RPMI7951 (cell line): ENCODE measurements around the gene PARVG. TPM values are rescaled to one million over a fixed set of nuclear protein-coding genes. Genes with fewer than 3 reads are reported as not detected.

ENCODE experiments used
- DNase-seq: peaks from one replicate; pipeline ENCODE4 v3.0.0-alpha.2; 2012; ENCODE audit warnings: low read depth
- total RNA-seq: library from RNA; depleted of rRNA; stranded (reverse); fragments of >200 nt; shearing (Covaris generic); gene quantifications from 2 replicates; pipeline ENCODE4 v1.2.3, GENCODE V29; 2014; rRNA removed

Gene PARVG, protein sequence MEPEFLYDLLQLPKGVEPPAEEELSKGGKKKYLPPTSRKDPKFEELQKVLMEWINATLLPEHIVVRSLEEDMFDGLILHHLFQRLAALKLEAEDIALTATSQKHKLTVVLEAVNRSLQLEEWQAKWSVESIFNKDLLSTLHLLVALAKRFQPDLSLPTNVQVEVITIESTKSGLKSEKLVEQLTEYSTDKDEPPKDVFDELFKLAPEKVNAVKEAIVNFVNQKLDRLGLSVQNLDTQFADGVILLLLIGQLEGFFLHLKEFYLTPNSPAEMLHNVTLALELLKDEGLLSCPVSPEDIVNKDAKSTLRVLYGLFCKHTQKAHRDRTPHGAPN
- 0.48 and 0.78 TPM in 2 replicates for total RNA-seq

DNA sequence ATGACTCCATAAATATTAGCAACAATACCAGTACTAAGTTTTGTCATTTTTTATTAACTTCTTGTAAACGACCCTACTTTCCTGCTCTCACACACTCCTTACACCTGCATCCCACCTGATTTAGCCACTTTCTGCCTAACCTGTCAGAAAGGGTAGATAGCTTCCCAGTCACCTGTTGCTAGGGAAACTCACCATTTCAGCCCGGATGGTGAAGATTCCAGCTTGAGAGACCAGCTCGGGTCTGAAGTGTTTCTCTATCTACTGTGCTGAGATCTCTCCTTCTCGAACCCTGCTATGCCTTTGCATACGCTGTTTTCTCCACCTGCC lies at the start of gene PARVG:
Gene PARVG (plus strand): TSS at position 220 of the 327 bp plus-strand sequence. CDS start 2,405 bp downstream, outside the sequence.
- no peak for DNase-seq

- no peak for DNase-seq
Observed at GRCh38 chr22:44131412-44131811, 49.3 kb upstream of the PARVG start.

- DNase-seq, result no peak
Observed at GRCh38 chr22:44131989-44132685, 48.6 kb upstream of the PARVG start.

DNA sequence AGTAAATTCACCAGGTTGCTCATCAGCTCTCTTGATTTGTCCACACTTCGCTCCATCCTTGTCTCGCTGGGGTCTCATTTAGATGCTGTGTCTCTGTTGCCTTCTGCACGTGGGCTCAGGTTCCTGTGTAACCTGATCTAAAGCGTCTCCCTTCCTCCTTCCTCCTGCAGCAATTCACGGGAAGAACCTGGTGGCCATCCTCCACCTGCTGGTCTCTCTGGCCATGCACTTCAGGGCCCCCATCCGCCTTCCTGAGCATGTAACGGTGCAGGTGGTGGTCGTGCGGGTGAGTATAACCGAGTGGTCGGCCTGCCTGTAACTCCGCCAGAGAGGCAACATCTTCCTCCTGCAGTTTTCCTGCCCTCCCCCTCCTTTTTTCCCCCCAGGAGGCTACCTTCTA lies 48.0 kb upstream of the PARVG start:
- DNase-seq, result no peak

DNA sequence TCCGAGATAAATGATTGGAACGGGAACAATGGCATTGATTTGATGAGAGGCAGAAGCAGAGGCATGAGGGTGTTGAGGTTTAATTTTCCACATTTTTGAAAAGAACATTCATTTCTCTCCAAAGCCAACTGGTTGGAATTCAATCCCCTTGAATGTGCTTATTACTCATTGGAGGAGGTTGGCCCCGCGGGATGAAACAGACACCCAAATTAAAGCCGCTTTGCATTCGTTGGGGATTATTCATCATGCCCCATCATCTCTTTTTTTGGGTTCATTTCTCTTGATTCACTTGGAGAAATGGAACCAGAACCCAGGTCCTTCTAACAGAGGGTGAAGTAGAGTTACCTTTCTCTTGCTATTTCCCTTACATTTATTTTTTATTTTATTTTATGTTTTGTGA lies 47.6 kb upstream of the PARVG start:
- DNase-seq, result no peak

DNA sequence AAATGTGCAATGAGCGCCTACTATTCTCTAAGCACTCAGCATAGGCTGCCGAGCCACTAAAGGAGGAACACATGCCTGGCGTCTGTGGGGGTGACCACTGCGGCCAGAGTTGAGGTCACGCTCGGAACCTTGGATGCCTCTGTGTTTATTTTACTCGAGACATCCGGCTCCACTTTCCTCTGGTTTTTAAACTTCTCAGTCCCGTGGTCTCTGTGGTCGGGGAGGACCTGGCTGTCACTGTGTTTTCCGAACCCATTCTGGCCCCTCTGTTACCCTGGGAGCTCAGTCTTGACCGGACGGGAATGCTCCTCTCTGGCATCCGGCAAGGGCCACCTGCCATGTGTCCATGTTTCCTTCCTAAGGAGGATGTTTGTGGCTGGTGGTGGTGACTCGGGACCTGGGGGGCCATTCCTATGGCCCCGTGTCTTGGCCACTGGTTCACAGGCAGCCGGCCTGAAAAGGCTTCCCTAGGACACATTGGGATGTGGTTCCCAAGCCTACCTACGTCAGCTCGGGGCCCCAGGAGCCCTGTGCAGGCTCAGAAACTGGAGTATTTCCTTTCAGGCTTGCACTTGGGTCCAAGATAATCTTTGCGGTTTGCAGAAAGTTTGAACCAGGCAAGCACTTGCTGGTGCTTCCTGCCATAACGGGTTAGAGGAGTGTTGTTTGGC lies 46.7 kb upstream of the PARVG start:
- DNase-seq, result no peak

DNA sequence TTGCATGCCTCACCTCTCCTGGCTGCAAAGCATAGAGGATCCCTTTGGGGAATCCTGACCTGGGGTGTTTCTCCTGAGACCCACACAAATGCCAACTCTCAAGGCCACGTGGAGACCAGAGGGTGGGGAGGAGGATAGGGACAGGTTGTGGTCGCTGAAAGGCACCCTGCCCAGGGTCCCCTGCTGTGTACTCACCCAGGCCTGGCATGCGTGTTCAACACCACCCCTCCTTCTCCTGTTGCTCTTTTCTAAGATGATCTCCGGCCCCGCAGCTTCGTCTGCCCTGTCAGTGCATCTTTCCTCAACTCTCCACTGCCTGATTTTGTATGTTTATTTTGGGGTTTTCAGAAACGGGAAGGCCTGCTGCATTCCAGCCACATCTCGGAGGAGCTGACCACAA lies 44.6 kb upstream of the PARVG start:
- DNase-seq, result no peak

DNA sequence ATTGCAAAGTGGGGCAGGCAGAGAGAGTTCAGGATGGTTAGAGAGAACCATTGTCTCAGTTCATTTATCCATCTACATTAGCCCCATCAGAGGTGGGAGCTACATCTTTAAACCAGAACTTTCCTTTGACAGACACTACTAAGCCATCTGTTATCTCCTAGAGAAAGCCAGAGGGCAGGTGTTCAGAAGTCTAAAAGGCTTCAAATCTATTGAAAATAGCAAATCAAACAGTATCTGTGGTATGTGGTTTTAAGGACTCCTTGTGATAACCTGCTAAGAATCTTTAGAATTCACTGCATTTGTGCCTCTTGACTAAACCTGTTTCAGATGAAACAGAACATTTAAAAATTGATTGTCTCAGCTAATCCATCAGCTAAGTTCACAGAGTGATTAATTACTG lies 43.9 kb upstream of the PARVG start:
- DNase-seq, result no peak

GRCh38 chr22:44137415-44137814 lies 43.3 kb upstream of the PARVG start:
- DNase-seq, result no peak

DNA sequence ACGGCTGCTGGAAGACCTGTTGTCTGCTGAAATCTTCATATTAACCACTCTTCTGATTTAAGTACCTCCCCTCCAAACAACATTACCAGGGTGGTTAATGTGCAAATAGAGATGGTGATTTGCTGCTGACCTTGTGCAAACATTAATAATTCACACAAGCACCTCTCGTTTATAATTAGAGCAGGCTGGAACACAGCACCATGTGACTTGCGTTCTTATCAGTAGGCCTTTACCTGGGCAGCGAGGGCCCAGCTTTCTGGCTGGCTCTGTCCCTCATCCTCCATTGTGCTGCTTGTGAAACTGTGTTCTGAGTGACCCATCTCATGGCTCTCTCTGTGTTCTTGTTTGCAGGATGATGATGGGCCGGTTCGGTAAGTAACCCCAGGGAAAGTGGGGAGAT lies 41.0 kb upstream of the PARVG start:
- DNase-seq, result no peak

- no peak for DNase-seq
Observed at GRCh38 chr22:44142421-44143104, 38.2 kb upstream of the PARVG start.

GRCh38 chr22:44143105-44143474 lies 37.6 kb upstream of the PARVG start:
- no peak for DNase-seq

- DNase-seq, result no peak
Observed at GRCh38 chr22:44143579-44143978, 37.1 kb upstream of the PARVG start.

- DNase-seq, result no peak
Observed at GRCh38 chr22:44144046-44144569, 36.6 kb upstream of the PARVG start.

GRCh38 chr22:44145544-44145943 lies 35.2 kb upstream of the PARVG start:
- DNase-seq, result no peak

DNA sequence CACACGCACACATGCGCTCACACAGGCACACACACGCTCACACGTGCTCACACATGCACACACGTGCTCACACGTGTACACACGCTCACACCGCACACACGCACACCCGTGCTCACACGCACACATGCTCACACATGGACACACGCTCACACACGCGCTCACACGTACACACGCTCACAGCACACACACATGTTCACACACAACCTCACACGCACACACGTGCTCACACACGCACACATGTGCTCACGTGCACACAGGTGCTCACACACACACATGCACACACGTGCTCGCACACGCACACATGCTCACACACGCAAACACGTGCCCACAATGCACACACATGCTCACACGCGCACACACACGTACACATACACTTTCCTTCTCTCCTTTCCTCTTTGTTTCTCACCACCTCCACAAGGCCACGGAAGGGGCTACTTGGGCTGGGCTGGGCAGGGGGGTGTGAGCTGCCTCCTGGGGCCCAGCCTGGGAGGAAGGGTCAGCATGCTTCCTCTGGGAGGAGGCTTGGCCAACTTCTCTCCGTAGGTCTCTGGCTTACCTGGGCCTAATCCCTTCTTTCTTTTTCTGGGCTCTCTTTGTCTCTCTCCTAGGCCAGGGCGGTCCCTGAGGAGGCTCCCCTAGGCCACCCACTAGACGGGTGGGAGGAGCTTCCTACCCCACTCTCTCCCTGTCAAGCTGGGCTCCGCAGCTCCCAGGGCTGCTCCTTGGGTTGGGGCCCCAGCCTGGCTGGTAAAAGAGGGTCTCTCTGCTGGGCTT lies 34.5 kb upstream of the PARVG start:
- DNase-seq, result no peak

DNA sequence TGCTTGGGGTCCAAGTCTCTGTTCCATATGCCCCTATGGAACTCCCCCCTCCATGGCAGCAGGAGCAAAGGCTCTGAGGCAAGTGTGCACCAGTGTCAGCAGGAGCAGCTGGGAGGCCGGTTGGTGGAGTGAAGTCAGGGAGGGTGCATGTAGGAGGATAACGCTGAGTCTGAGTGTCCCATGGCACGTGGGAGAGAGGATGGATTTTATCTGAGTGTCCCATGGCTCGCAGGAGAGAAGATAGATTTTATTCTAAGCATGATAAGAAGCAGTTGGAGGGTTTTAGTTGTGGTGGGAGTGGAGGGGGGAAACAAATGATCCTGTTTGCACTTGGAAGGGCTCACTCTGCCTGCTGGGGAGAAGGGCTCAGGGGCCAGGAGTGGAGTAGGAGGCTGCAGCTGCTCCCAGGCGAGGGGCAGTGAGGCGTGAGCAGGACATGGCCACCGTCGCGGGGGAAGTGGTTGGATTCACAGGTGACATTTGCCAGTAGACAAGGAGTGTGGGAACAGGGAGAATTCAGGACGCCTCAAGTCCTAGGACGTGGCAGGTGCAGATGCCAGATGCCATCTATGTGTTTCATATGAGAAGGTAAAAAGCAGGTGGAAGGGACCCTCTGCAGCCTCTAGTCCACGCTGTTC lies 33.6 kb upstream of the PARVG start:
- DNase-seq, result no peak

GRCh38 chr22:44147821-44148574 lies 32.7 kb upstream of the PARVG start:
- no peak for DNase-seq

DNA sequence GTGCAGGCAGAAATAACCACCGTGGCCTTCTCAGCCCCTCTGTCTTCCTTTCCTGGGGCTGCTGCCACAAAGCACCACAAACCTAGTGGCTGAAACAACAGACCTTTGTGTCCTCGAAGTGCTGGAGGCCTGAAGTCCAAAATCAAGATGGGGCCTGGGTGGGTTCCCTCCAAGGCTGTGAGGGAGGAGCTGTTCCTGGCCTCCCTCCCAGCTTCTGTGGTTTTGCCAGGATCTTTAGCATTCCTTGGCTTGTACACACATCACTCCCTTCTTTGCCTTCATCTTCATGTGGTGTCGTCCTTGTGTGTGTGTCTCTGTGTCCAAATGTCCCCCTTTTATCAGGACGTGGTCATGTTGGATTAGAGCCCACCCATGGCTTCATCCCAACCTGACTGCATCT lies 29.0 kb upstream of the PARVG start:
- DNase-seq, result peak; percentile 88

DNA sequence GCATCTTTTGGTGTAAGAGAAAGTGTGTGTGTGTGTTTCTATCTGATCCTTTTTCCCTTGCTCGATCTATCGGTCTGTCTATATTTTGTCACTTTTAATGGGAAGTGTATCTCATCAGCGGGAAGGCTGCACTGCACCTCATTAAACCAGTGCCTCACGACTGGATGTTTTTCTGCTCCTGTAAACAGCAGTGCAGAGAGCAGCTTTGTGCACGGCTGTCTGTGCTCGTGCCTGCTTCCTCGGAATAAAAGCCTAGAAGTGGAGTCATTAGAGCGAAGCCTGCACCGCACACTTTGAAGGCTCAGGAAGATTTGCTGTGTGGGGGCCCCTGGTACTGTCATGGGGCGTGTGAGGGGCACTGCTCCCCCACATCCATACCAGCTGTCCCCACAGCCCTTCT lies 27.0 kb upstream of the PARVG start:
- no peak for DNase-seq
